Activated naive CD4-positive, alpha-beta T cell treated with anti-CD3 and anti-CD28 coated beads, Interleukin-2, amount 50 U/mL, for 72 hours (primary cell): ENCODE data around the gene TRMT112. TPM values are rescaled to one million over a fixed set of nuclear protein-coding genes. Genes with fewer than 3 reads are reported as not detected.

Source experiments
- ATAC-seq, 2 donors: fragments of 150-1000 bp; cut with Tn5 transposase; 2 replicates each; pipeline ENCODE4 v1.10.0; 2021; ENCODE audit warnings: mild to moderate bottlenecking in 2 of 2, moderate library complexity in 2 of 2
- DNase-seq, 2 donors: peaks; one replicate each; pipeline ENCODE4 v3.0.0; 2021 to 2022; ENCODE audit warnings: low spot score in 2 of 2
- H3K27ac Mint-ChIP-seq, 2 donors: one replicate each; pipeline ENCODE4 v1.8.0; 2022; ENCODE audit warnings: mild to moderate bottlenecking in 2 of 2, mixed read lengths in 2 of 2
- H3K36me3 Mint-ChIP-seq, 2 donors: one replicate each; pipeline ENCODE4 v1.8.0; 2022; ENCODE audit warnings: mixed read lengths in 2 of 2
- H3K9me3 Mint-ChIP-seq, 2 donors: one replicate each; pipeline ENCODE4 v1.8.0; 2022; ENCODE audit warnings: mixed read lengths in 2 of 2
- total RNA-seq, 2 donors: library from RNA; stranded (reverse); gene quantifications; one replicate each; pipeline ENCODE4 v1.2.3, GENCODE V29; 2022

Gene TRMT112
- total RNA-seq, 2 donors from 2014 or later, result 198 to 213 TPM

DNA sequence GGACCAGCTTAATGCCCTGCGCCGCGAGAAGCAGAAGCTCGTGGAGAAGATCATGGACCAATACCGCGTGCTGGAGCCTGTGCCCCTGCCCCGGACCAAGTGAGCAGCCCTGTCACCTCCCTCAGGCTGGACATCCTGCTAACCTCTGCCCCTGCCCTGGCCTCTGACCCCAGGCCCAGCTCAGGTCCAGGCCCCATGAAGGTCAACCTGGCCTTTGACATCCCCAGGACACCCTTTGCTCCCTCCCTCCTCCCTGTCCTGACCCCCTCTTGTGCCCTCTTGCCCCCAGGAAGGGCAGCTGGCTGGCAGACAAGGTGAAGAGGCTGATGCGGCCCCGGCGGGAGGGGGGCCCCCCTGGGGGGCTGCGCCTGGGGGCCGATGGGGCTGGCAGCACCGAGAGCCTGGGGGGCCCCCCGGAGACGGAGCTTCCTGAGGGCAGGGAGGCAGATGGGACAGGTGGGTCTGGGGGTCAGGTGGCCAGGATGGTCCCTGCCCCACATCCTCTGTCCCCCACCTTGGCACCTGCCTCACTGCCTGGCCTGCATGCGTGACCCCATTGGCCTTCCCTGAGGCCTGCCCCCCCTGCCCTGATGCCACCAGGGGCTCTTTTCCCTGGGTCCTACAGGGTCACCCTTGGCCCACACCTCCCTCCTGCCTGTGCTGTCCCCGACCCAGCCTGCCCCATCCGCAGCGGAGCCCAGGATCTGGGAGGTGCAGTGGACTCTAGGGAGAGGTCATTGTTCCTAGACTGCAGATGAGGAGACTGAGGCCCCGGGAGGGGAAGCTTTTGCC, 36.6 kb upstream of the TRMT112 start:
- Mint-ChIP-seq H3K36me3 (no peaks in the 10 kb centered on the region), H3K27ac (no peak overlapping the region), H3K9me3 (no peaks in the 10 kb centered on the region)
- DNase-seq (no peak), ATAC-seq (no peak)

DNA sequence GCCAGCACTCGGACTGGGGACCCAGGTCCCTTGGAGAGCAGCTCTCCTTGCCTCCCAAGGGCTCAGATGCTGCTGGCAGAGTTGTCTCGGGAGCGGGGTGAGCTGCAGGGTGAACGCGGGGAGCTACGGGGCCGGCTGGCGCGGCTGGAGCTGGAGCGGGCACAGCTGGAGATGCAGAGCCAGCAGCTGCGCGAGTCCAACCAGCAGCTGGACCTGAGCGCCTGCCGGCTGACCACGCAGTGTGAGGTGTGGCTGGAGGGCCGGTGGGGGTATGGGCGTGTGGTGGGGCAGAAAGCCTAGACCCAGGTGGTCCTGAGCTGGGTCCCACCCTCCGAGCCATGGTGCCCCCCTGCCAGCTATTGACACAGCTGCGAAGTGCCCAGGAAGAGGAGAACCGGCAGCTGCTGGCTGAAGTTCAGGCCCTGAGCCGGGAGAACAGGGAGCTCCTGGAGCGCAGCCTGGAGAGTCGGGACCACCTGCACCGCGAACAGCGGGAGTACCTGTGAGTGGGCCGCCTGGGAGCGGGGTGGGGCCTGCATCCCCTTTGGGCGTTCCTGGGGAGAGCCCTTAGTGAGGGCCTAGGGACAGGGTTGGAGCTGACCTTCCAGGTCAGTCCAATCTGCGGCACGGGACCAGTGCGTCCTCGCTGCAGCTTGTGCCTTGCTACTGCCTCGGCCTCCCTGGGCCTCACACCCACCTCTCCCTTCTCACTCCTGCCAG, 35.8 kb upstream of the TRMT112 start:
- no peak overlapping the region for H3K27ac Mint-ChIP-seq
- ATAC-seq, result no peak
- DNase-seq, result no peak
- no peaks in the 10 kb centered on the region for H3K9me3 Mint-ChIP-seq
- no peaks in the 10 kb centered on the region for H3K36me3 Mint-ChIP-seq

- Mint-ChIP-seq H3K36me3 (no peaks in the 10 kb centered on the region), H3K9me3 (no peaks in the 10 kb centered on the region), H3K27ac (no peak overlapping the region)
- ATAC-seq, result no peak
- DNase-seq, result no peak
These were observed 35.0 kb upstream of the TRMT112 start for GRCh38 chr11:64352099-64352994.

GRCh38 chr11:64351136-64351631, 33.8 kb upstream of the TRMT112 start:
- Mint-ChIP-seq H3K9me3 (no peaks in the 10 kb centered on the region), H3K36me3 (no peaks in the 10 kb centered on the region), H3K27ac (no peak overlapping the region)
- ATAC-seq (no peak), DNase-seq (no peak)

- no peak for ATAC-seq
- no peaks in the 10 kb centered on the region for H3K9me3 Mint-ChIP-seq
- DNase-seq, result no peak
- H3K27ac Mint-ChIP-seq, result peak overlapping the region in 1 of 2 donors; percentile 84
- H3K36me3 Mint-ChIP-seq, result no peaks in the 10 kb centered on the region
These were observed 32.0 kb upstream of the TRMT112 start for GRCh38 chr11:64349404-64349803.

GRCh38 chr11:64349025-64349387, 31.6 kb upstream of the TRMT112 start:
- peak overlapping the region in 1 of 2 donors; percentile 84 for H3K27ac Mint-ChIP-seq
- H3K9me3 Mint-ChIP-seq, result no peaks in the 10 kb centered on the region
- ATAC-seq (no peak), DNase-seq (no peak)
- H3K36me3 Mint-ChIP-seq, result no peaks in the 10 kb centered on the region

DNA sequence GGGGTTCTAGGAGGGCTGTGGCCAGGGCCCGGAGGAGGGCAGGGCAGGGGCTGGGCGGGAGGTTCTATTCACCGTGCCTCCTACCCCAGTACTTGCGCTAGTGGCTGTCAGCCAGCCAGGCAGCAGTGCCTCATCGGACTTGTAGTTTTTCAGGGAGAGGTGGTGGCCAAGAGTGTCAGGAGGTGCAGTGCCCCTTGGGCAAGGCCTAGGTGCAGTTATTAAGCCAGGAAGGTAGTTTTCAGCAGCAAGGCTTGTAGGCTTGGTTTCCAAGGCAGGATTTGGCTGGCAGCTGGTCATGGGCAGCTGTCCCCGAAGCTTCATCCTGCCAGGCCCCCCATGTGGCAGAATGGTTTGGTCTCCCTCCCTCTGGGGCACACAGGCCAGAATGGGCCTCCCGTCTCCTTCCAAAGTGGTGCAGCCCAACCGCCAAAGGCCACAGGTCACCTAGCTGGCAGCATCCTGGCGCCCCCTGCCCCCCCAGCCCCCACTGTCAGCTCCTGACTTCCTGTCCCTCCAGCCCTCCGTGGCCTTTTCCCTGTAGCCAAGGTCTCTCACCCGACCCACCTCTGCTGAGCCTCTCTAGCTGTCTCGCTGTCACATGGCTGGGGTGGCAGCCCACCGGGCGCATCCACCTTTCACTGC, 31.1 kb upstream of the TRMT112 start:
- DNase-seq (no peak), ATAC-seq (no peak)
- Mint-ChIP-seq H3K27ac (peak overlapping the region in 1 of 2 donors; percentile 36), H3K36me3 (no peaks in the 10 kb centered on the region), H3K9me3 (no peaks in the 10 kb centered on the region)

DNA sequence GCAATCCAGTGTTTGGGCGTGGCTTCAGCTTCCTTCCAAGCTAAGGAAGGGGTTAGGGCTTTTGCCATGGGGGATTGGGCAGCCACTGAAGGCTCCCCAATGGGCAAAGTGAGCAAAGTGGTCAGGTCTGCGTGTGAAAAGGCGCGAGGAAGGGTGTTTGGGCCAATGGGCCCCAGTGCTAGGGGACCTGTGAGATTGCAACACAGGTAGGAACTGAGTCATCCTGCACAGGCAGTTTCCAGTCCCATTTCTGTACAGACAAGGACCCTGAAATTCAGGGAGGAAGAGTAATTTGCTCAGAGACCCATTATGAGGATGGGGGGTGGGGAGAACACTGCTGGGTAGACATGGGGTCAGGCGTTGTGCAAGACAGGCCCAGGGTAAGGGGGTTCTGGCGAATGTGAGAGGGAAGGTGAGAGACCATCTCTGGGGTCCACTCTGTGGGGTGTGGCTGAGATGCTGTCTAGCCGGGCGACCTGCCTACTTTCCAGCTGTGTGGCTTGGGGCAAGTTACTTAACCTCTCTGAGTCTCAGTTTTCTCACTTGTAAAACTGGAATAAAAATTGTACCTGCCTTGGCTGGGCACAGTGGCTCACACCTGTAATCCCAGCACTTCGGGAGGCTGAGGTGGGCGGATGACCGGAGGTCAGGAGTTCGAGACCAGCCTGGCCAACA, 30.0 kb upstream of the TRMT112 start:
- ATAC-seq (no peak), DNase-seq (no peak)
- Mint-ChIP-seq H3K9me3 (no peaks in the 10 kb centered on the region), H3K27ac (peak overlapping the region; percentile 23 to 41), H3K36me3 (no peaks in the 10 kb centered on the region)

DNA sequence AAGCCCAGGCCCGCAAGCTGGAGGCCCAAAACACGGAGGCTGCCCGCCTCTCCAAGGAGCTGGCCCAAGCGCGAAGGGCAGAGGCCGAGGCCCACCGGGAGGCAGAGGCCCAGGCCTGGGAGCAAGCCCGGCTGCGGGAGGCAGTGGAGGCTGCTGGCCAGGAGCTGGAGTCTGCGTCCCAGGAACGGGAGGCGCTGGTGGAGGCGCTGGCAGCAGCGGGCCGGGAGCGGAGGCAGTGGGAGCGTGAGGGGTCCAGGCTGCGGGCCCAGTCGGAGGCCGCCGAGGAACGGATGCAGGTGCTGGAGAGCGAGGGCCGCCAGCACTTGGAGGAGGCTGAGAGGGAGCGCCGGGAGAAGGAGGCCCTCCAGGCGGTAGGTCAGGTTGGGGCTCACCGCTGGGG, 27.4 kb upstream of the TRMT112 start:
- DNase-seq (no peak), ATAC-seq (no peak)
- peak overlapping the region in 1 of 2 donors; percentile 77 for H3K27ac Mint-ChIP-seq
- peaks cover 1 to 5% of the 10 kb centered on the region in 2 donors for H3K36me3 Mint-ChIP-seq
- no peaks in the 10 kb centered on the region for H3K9me3 Mint-ChIP-seq

DNA sequence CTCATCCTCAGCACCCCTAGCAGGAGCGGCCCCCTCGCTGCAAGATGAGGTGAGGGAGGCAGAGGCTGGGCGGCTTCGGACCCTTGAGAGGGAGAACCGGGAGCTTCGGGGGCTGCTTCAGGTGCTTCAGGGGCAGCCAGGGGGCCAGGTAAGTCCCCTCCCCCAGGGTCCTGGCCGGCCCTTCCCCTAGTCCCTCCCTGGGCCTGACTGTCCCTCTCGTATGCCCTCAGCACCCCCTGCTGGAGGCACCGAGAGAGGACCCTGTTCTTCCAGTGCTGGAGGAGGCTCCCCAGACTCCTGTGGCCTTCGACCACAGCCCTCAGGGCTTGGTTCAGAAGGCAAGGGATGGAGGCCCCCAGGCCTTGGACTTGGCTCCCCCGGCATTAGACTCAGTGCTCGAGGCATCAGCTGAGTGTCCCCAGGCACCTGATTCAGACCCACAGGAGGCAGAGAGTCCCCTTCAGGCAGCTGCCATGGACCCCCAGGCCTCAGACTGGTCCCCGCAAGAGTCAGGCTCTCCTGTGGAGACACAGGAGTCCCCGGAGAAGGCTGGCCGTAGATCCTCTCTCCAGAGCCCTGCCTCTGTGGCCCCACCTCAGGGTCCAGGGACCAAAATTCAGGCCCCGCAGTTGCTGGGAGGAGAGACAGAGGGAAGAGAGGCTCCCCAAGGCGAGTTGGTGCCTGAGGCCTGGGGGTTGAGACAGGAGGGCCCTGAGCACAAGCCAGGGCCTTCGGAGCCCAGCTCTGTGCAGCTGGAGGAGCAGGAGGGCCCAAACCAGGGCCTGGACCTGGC, 26.6 kb upstream of the TRMT112 start:
- no peak for DNase-seq
- no peaks in the 10 kb centered on the region for H3K9me3 Mint-ChIP-seq

GRCh38 chr11:64342869-64343745, 25.7 kb upstream of the TRMT112 start:
- Mint-ChIP-seq H3K27ac (no peak overlapping the region), H3K36me3 (peaks cover 5 to 10% of the 10 kb centered on the region in 2 donors), H3K9me3 (no peaks in the 10 kb centered on the region)
- no peak for ATAC-seq
- DNase-seq, result no peak

More for the DNA sequence above, 26.6 kb upstream of the TRMT112 start:
- H3K36me3 Mint-ChIP-seq, result peaks cover 5 to 9% of the 10 kb centered on the region in 2 donors
- H3K27ac Mint-ChIP-seq, result peak overlapping the region in 1 of 2 donors; percentile 77
- ATAC-seq, result no peak

GRCh38 chr11:64341851-64342791, 24.8 kb upstream of the TRMT112 start:
- peak; percentile 28 to 85 for ATAC-seq
- Mint-ChIP-seq H3K27ac (peak overlapping the region in 1 of 2 donors; percentile 83), H3K9me3 (no peaks in the 10 kb centered on the region), H3K36me3 (peaks cover 5 to 10% of the 10 kb centered on the region in 2 donors)
- peak in 1 of 2 donors; percentile 94 for DNase-seq

DNA sequence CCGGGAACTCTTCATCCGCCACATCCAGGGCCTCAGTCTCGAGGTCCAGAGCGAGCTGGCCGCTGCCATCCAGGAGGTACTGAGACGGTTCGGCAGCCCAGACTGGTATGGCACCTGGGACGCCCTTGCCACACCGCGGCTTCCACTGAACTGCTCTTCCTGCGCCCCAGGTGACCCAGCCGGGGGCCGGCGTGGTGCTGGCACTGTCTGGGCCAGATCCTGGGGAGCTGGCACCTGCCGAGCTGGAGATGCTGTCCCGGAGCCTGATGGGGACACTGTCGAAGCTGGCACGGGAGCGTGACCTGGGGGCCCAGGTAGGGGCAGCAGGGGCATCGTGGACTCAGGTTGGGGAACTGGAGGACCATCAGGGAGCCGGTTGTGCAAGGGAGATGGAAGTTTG, 24.1 kb upstream of the TRMT112 start:
- DNase-seq (no peak), ATAC-seq (no peak)
- H3K9me3 Mint-ChIP-seq, result no peaks in the 10 kb centered on the region
- peaks cover 5 to 10% of the 10 kb centered on the region in 2 donors for H3K36me3 Mint-ChIP-seq
- H3K27ac Mint-ChIP-seq, result peak overlapping the region in 1 of 2 donors; percentile 83
